ENCODE measurements around the gene KIF26B. TPM values are rescaled to one million over a fixed set of nuclear protein-coding genes. Genes with fewer than 3 reads are reported as not detected.

KIF26B gene
- total and polyA plus RNA-seq, 2 of the 4 experiments (the other 2 are of a cell fraction): 0.53 to 0.54 TPM

DNA sequence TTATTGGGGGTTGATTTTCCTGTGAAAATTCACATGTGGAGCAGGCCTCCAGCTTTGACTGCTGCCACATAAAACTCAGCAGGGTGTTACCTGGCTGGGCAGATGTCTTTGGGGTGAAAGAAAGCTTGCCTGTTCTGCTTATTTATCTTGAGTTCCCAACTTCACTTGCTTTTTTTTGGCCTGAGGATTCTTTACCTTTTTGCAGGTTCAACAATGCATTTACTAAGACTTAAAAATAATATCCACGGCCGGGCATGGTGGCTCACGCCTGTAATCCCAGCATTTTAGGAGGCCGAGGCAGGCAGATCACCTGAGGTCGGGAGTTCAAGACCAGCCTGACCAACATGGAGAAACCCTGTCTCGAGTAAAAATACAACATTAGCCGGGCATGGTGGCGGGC lies 509.1 kb downstream of the KIF26B start:
- Histone ChIP-seq H3K56ac (ENCODE audit: extremely low read depth, insufficient read depth, low read length) (no peak overlapping the region), H3K18ac (ENCODE audit: low read depth, low read length) (no peak overlapping the region), H3K27ac (ENCODE audit: insufficient read depth, low read length) (no peak overlapping the region), H3K79me1 (ENCODE audit: low read depth in 1 of 2, low read length in 2 of 2) (no peaks in the 10 kb centered on the region), H3K23ac (ENCODE audit: low read depth, low read length) (no peak overlapping the region), H4K5ac (ENCODE audit: low read depth, low read length) (no peak overlapping the region), H3K4me3 (ENCODE audit: insufficient read depth, low read depth, low read length) (no peak overlapping the region), H2AK5ac (ENCODE audit: low read depth, low read length) (no peak overlapping the region), H3K14ac (replicated peaks; ENCODE audit: low read depth, low read length) (no peak overlapping the region), H3K4me1 (ENCODE audit: control insufficient read depth, insufficient read depth, low read length) (peaks cover 3% of the 10 kb centered on the region), H3K4me2 (ENCODE audit: low read depth, low read length) (no peak overlapping the region), H2BK5ac (ENCODE audit: low read depth, low read length, poor library complexity, severe bottlenecking) (no peak overlapping the region), H3K9me1 (ENCODE audit: insufficient read depth, low read length) (no peaks in the 10 kb centered on the region), H2AK9ac (replicated peaks; ENCODE audit: low read depth, low read length, poor library complexity) (no peak overlapping the region), H2BK20ac (ENCODE audit: low read depth, low read length) (no peak overlapping the region), H3K27me3 (ENCODE audit: control insufficient read depth, insufficient read depth, low read length) (no peaks in the 10 kb centered on the region), H2BK120ac (ENCODE audit: low read depth, low read length) (no peak overlapping the region), H2AFZ (replicated peaks; ENCODE audit: low read length, poor library complexity) (no peak overlapping the region), H4K20me1 (ENCODE audit: insufficient read depth, low read length) (no peaks in the 10 kb centered on the region), H4K8ac (ENCODE audit: low read depth in 2 of 2, low read length in 2 of 2) (no peak overlapping the region), H3K4ac (ENCODE audit: low read depth, low read length) (no peak overlapping the region), H3K36me3 (ENCODE audit: control insufficient read depth, insufficient read depth, low read length) (no peaks in the 10 kb centered on the region), H2BK15ac (ENCODE audit: low read depth, low read length) (no peak overlapping the region), H4K91ac (ENCODE audit: insufficient read depth, low read depth, low read length) (no peak overlapping the region), H3K9ac (ENCODE audit: low read depth, low read length) (no peak overlapping the region), H3K9me3 (ENCODE audit: control insufficient read depth, insufficient read depth, low read length) (no peaks in the 10 kb centered on the region)
- TF ChIP-seq, protein P1, sequence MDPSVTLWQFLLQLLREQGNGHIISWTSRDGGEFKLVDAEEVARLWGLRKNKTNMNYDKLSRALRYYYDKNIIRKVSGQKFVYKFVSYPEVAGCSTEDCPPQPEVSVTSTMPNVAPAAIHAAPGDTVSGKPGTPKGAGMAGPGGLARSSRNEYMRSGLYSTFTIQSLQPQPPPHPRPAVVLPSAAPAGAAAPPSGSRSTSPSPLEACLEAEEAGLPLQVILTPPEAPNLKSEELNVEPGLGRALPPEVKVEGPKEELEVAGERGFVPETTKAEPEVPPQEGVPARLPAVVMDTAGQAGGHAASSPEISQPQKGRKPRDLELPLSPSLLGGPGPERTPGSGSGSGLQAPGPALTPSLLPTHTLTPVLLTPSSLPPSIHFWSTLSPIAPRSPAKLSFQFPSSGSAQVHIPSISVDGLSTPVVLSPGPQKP (IDR thresholded peaks at IDR 0.05; ENCODE audit: borderline replicate concordance, low read depth, low read length): no peak
- TF ChIP-seq SMC3 (IDR thresholded peaks at IDR 0.05; ENCODE audit: low read depth, low read length) (no peak), RAD21 (IDR thresholded peaks at IDR 0.05; ENCODE audit: low read length) (no peak)
- intact Hi-C loops (cut with micrococcal nuclease): no loop called here
- ATAC-seq (ENCODE audit: low read depth) (no peak), DNase-seq (no peak)
- dilution Hi-C loops (cut with HindIII; ENCODE audit: low sequenced_read_pairs, unreplicated experiment): no loop called here
- ChIA-PET CTCF (no interaction called here), POLR2A (ENCODE audit: unreplicated experiment) (no interaction called here)
- BruUV-seq (replicated peaks): no TSS peak
- in situ Hi-C loops (cut with MboI; ENCODE audit: low sequenced_read_pairs): no loop called here
- no CpG with 5 or more reads among the region's 8 CpGs for WGBS, 2 experiments (ENCODE audit: extremely low coverage in 2 of 2, insufficient read length in 1 of 2)

Measured in IMR-90 (cell line).